GM23338 (cell line): ENCODE data around the gene HERC5.

Source experiments
- CREB1 ChIP-seq: fragments of 250-450 bp; sonication (Bioruptor Pico); IDR thresholded peaks from 2 replicates; pipeline ENCODE4 v1.5.0; 2020; ENCODE audit warnings: low read depth, mild to moderate bottlenecking, moderate library complexity
- EZH2 ChIP-seq: fragments of 200-600 bp; sonication (generic); IDR thresholded peaks from one replicate; pipeline ENCODE4 v1.8.0; 2017; ENCODE audit warnings: antibody characterized with exemption, mild to moderate bottlenecking, low read depth; ENCODE audit not compliant: unreplicated experiment
- EZH2phosphoT487 ChIP-seq: fragments of 200-600 bp; sonication (generic); IDR thresholded peaks from one replicate; pipeline ENCODE4 v1.8.1; 2018; ENCODE audit warnings: antibody characterized with exemption; ENCODE audit not compliant: unreplicated experiment
- JUNB ChIP-seq: IDR thresholded peaks from one replicate; pipeline ENCODE4 v1.6.1; 2016; ENCODE audit warnings: antibody characterized with exemption; ENCODE audit not compliant: unreplicated experiment
- POLR2AphosphoS5 ChIP-seq: IDR thresholded peaks from 2 replicates; pipeline ENCODE4 v1.6.1; 2016; ENCODE audit warnings: antibody characterized with exemption, low read depth
- STAT1 ChIP-seq: IDR thresholded peaks from one replicate; pipeline ENCODE4 v1.6.1; 2016; ENCODE audit warnings: antibody characterized with exemption; ENCODE audit not compliant: unreplicated experiment
- ZNF114 ChIP-seq: fragments of 250-450 bp; sonication (Bioruptor Pico); IDR thresholded peaks from 2 replicates; pipeline ENCODE4 v1.5.0; 2020; ENCODE audit warnings: mild to moderate bottlenecking, moderate library complexity
- ZNF331 ChIP-seq: fragments of 250-450 bp; sonication (Bioruptor Pico); IDR thresholded peaks from 2 replicates; pipeline ENCODE4 v1.5.0; 2020; ENCODE audit warnings: low read depth, mild to moderate bottlenecking, moderate library complexity
- TF ChIP-seq, protein P1 (sequence below), 2 experiments: fragments of 200-600 bp in 1 of 2; sonication (generic) in 1 of 2; conservative IDR thresholded peaks; 2 replicates each; pipeline versions ENCODE4 v1.5.1 to v1.6.1; 2016 to 2017; ENCODE audit warnings: antibody characterized with exemption in 2 of 2, low read depth in 2 of 2, mild to moderate bottlenecking in 2 of 2, moderate library complexity in 1 of 2
- TF ChIP-seq, protein P2 (sequence below): IDR thresholded peaks from one replicate; pipeline ENCODE4 v1.6.1; 2018; ENCODE audit warnings: antibody characterized with exemption; ENCODE audit not compliant: unreplicated experiment
- TF ChIP-seq, protein P3 (sequence below): fragments of 250-450 bp; sonication (Bioruptor Pico); IDR thresholded peaks from 2 replicates; pipeline ENCODE4 v1.5.0; 2020; ENCODE audit warnings: mild to moderate bottlenecking, moderate library complexity
- TF ChIP-seq, protein P4 (sequence below): IDR thresholded peaks from 2 replicates; pipeline ENCODE4 v1.6.1; 2016; ENCODE audit warnings: antibody characterized with exemption

DNA sequence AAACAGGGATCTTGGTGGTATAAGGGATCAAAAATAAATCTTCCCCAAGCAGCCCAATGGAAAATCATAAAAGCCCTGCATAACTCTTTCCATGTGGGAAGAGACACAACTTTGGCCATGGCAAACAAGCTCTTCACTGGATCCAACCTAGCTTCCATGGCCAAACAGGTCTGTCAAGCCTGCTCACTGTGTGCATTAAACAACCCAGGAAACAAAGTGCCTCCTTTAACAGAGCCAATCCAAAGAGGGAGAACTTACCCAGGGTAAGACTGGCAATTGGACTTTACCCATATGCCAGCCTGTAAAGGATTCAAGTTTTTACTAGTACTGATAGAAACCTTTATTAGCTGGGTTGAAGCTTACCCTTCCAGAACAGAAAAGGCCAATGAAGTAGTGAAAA, 7.6 kb upstream of the HERC5 start:
- TF ChIP-seq, protein P1, sequence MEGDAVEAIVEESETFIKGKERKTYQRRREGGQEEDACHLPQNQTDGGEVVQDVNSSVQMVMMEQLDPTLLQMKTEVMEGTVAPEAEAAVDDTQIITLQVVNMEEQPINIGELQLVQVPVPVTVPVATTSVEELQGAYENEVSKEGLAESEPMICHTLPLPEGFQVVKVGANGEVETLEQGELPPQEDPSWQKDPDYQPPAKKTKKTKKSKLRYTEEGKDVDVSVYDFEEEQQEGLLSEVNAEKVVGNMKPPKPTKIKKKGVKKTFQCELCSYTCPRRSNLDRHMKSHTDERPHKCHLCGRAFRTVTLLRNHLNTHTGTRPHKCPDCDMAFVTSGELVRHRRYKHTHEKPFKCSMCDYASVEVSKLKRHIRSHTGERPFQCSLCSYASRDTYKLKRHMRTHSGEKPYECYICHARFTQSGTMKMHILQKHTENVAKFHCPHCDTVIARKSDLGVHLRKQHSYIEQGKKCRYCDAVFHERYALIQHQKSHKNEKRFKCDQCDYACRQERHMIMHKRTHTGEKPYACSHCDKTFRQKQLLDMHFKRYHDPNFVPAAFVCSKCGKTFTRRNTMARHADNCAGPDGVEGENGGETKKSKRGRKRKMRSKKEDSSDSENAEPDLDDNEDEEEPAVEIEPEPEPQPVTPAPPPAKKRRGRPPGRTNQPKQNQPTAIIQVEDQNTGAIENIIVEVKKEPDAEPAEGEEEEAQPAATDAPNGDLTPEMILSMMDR (conservative IDR thresholded peaks at IDR 0.05; ENCODE audit: low read depth in 2 of 2): no peak
- TF ChIP-seq POLR2AphosphoS5 (no peak), EZH2 (no peak), STAT1 (no peak), EZH2phosphoT487 (no peak), JUNB (no peak), ZNF114 (CRISPR knock-in tag) (no peak), CREB1 (CRISPR knock-in tag) (no peak), ZNF331 (CRISPR knock-in tag) (no peak)
- TF ChIP-seq, protein P2, sequence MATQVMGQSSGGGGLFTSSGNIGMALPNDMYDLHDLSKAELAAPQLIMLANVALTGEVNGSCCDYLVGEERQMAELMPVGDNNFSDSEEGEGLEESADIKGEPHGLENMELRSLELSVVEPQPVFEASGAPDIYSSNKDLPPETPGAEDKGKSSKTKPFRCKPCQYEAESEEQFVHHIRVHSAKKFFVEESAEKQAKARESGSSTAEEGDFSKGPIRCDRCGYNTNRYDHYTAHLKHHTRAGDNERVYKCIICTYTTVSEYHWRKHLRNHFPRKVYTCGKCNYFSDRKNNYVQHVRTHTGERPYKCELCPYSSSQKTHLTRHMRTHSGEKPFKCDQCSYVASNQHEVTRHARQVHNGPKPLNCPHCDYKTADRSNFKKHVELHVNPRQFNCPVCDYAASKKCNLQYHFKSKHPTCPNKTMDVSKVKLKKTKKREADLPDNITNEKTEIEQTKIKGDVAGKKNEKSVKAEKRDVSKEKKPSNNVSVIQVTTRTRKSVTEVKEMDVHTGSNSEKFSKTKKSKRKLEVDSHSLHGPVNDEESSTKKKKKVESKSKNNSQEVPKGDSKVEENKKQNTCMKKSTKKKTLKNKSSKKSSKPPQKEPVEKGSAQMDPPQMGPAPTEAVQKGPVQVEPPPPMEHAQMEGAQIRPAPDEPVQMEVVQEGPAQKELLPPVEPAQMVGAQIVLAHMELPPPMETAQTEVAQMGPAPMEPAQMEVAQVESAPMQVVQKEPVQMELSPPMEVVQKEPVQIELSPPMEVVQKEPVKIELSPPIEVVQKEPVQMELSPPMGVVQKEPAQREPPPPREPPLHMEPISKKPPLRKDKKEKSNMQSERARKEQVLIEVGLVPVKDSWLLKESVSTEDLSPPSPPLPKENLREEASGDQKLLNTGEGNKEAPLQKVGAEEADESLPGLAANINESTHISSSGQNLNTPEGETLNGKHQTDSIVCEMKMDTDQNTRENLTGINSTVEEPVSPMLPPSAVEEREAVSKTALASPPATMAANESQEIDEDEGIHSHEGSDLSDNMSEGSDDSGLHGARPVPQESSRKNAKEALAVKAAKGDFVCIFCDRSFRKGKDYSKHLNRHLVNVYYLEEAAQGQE: no peak
- TF ChIP-seq, protein P3, sequence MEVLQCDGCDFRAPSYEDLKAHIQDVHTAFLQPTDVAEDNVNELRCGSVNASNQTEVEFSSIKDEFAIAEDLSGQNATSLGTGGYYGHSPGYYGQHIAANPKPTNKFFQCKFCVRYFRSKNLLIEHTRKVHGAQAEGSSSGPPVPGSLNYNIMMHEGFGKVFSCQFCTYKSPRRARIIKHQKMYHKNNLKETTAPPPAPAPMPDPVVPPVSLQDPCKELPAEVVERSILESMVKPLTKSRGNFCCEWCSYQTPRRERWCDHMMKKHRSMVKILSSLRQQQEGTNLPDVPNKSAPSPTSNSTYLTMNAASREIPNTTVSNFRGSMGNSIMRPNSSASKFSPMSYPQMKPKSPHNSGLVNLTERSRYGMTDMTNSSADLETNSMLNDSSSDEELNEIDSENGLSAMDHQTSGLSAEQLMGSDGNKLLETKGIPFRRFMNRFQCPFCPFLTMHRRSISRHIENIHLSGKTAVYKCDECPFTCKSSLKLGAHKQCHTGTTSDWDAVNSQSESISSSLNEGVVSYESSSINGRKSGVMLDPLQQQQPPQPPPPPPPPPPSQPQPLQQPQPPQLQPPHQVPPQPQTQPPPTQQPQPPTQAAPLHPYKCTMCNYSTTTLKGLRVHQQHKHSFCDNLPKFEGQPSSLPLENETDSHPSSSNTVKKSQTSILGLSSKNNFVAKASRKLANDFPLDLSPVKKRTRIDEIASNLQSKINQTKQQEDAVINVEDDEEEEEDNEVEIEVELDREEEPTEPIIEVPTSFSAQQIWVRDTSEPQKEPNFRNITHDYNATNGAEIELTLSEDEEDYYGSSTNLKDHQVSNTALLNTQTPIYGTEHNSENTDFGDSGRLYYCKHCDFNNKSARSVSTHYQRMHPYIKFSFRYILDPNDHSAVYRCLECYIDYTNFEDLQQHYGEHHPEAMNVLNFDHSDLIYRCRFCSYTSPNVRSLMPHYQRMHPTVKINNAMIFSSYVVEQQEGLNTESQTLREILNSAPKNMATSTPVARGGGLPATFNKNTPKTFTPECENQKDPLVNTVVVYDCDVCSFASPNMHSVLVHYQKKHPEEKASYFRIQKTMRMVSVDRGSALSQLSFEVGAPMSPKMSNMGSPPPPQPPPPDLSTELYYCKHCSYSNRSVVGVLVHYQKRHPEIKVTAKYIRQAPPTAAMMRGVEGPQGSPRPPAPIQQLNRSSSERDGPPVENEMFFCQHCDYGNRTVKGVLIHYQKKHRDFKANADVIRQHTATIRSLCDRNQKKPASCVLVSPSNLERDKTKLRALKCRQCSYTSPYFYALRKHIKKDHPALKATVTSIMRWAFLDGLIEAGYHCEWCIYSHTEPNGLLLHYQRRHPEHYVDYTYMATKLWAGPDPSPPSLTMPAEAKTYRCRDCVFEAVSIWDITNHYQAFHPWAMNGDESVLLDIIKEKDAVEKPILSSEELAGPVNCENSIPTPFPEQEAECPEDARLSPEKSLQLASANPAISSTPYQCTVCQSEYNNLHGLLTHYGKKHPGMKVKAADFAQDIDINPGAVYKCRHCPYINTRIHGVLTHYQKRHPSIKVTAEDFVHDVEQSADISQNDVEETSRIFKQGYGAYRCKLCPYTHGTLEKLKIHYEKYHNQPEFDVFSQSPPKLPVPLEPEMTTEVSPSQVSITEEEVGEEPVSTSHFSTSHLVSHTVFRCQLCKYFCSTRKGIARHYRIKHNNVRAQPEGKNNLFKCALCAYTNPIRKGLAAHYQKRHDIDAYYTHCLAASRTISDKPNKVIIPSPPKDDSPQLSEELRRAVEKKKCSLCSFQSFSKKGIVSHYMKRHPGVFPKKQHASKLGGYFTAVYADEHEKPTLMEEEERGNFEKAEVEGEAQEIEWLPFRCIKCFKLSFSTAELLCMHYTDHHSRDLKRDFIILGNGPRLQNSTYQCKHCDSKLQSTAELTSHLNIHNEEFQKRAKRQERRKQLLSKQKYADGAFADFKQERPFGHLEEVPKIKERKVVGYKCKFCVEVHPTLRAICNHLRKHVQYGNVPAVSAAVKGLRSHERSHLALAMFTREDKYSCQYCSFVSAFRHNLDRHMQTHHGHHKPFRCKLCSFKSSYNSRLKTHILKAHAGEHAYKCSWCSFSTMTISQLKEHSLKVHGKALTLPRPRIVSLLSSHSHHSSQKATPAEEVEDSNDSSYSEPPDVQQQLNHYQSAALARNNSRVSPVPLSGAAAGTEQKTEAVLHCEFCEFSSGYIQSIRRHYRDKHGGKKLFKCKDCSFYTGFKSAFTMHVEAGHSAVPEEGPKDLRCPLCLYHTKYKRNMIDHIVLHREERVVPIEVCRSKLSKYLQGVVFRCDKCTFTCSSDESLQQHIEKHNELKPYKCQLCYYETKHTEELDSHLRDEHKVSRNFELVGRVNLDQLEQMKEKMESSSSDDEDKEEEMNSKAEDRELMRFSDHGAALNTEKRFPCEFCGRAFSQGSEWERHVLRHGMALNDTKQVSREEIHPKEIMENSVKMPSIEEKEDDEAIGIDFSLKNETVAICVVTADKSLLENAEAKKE (CRISPR knock-in tag): no peak
- TF ChIP-seq, protein P4, sequence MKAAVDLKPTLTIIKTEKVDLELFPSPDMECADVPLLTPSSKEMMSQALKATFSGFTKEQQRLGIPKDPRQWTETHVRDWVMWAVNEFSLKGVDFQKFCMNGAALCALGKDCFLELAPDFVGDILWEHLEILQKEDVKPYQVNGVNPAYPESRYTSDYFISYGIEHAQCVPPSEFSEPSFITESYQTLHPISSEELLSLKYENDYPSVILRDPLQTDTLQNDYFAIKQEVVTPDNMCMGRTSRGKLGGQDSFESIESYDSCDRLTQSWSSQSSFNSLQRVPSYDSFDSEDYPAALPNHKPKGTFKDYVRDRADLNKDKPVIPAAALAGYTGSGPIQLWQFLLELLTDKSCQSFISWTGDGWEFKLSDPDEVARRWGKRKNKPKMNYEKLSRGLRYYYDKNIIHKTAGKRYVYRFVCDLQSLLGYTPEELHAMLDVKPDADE: no peak
